HepG2 (cell line): ENCODE results near the gene KCNG4. TPM values are rescaled to one million over a fixed set of nuclear protein-coding genes. Genes with fewer than 3 reads are reported as not detected.

Source experiments
- ATAC-seq: fragments of 200-7000 bp; cut with Tn5 transposase; 3 replicates; pipeline ENCODE4 v1.9.1; 2020; ENCODE audit warnings: mild to moderate bottlenecking, moderate library complexity
- BruUV-seq: library from RNA; stranded (reverse); fragments of 400-500 nt; replicated peaks from 2 replicates; lab custom pipeline; 2021; lab: Mats Ljungman, UMichigan
- CTCF ChIA-PET: fragments of 300-600 bp; formaldehyde crosslinking; extraction: SDS; loops from one replicate; lab custom pipeline; 2021; ENCODE audit warnings: low total read pairs, inconsistent platforms, low intra/inter-chr PET ratio; lab: Yijun Ruan, JAX
- POLR2A ChIA-PET: fragments of 350-600 bp; sonication (Branson Sonifier 250); formaldehyde crosslinking; loops from one replicate; lab custom pipeline; 2020; ENCODE audit warnings: antibody characterized with exemption, inconsistent platforms; lab: Yijun Ruan, JAX
- DNase-seq: peaks from one replicate; pipeline ENCODE4 v3.0.0-alpha.2; 2015; ENCODE audit warnings: low spot score
- FAIRE-seq: peaks from 3 replicates; lab custom pipeline; 2011; peaks lifted over from hg19 to GRCh38; lab: Jason Lieb, UNC
- H2AFZ ChIP-seq: one replicate; pipeline ENCODE4 v1.6.1; 2011; ENCODE audit warnings: low read length, inconsistent platforms
- H3K27ac ChIP-seq: fragments of 300-600 bp; 3 replicates; pipeline ENCODE4 v1.8.0; 2011; ENCODE audit warnings: mixed run types, mild to moderate bottlenecking, mixed read lengths, low read length, inconsistent platforms; ENCODE audit not compliant: insufficient read depth; ENCODE audit errors: extremely low read length
- H3K27me3 ChIP-seq, 2 experiments: fragments of 200-600 bp in 1 of 2; 2 replicates in 1 of 2; 3 replicates in 1 of 2; pipeline versions ENCODE4 v1.6.0 to v1.8.0; 2011; ENCODE audit warnings: low read length in 2 of 2, mild to moderate bottlenecking in 2 of 2, moderate library complexity in 2 of 2, inconsistent platforms in 1 of 2; ENCODE audit not compliant: insufficient read depth in 2 of 2, control insufficient read depth in 1 of 2
- H3K36me3 ChIP-seq, 2 experiments: fragments of 200-600 bp in 1 of 2; replicated peaks in 1 of 2; 2 replicates in 1 of 2; 3 replicates in 1 of 2; pipeline versions ENCODE4 v1.5.1 to v1.8.0; 2011; ENCODE audit warnings: low read length in 2 of 2, inconsistent platforms in 1 of 2; ENCODE audit not compliant: insufficient read depth in 2 of 2, control insufficient read depth in 1 of 2
- H3K4me1 ChIP-seq: 2 replicates; pipeline ENCODE4 v1.5.1; 2012; ENCODE audit warnings: low read length, inconsistent platforms; ENCODE audit not compliant: insufficient read depth
- H3K4me2 ChIP-seq: 2 replicates; pipeline ENCODE4 v1.6.0; 2011; ENCODE audit warnings: low read depth, low read length, inconsistent platforms
- H3K4me3 ChIP-seq, 3 experiments: fragments of 200-600 bp in 1 of 3; sonication (generic), shearing (Covaris generic) in 1 of 3; replicated peaks in 1 of 3; 2 replicates each; pipeline ENCODE4 v1.5.1; 2011 to 2016; ENCODE audit warnings: low read length in 3 of 3, inconsistent platforms in 2 of 3, low read depth in 2 of 3, mild to moderate bottlenecking in 2 of 3, control low read depth in 1 of 3, mixed read lengths in 1 of 3; ENCODE audit not compliant: insufficient read depth in 1 of 3
- H3K79me2 ChIP-seq: one replicate; pipeline ENCODE4 v1.6.1; 2011; ENCODE audit warnings: low read length, inconsistent platforms; ENCODE audit not compliant: insufficient read depth
- H3K9ac ChIP-seq: 2 replicates; pipeline ENCODE4 v1.6.0; 2011; ENCODE audit warnings: mild to moderate bottlenecking, low read depth, low read length, inconsistent platforms; ENCODE audit not compliant: insufficient read depth
- H3K9me3 ChIP-seq: 2 replicates; pipeline ENCODE4 v1.5.1; 2012; ENCODE audit warnings: mild to moderate bottlenecking, low read length
- H4K20me1 ChIP-seq: 2 replicates; pipeline ENCODE4 v1.6.0; 2011; ENCODE audit warnings: inconsistent platforms, mild to moderate bottlenecking, low read length, moderate library complexity; ENCODE audit not compliant: insufficient read depth
- AGO2 ChIP-seq: fragments of 200-400 bp; formaldehyde crosslinking; optimal IDR thresholded peaks from 2 replicates; pipeline ENCODE3; 2017; ENCODE audit warnings: mild to moderate bottlenecking, low read depth, low read length, moderate library complexity
- NR2F6 ChIP-seq, 2 experiments: IDR thresholded peaks; 2 replicates each; pipeline ENCODE4 v1.6.1; 2016; ENCODE audit warnings: antibody characterized with exemption in 1 of 2, mild to moderate bottlenecking in 1 of 2
- RBFOX2 ChIP-seq: fragments of 200-400 bp; formaldehyde crosslinking; IDR thresholded peaks from 2 replicates; pipeline ENCODE4 v1.6.1; 2017; ENCODE audit warnings: low read depth, mild to moderate bottlenecking, low read length
- SAFB2 ChIP-seq: sonication (generic); formaldehyde crosslinking; IDR thresholded peaks from 2 replicates; pipeline ENCODE4 v1.5.1; 2020; ENCODE audit warnings: missing genetic modification reagents, low read depth, mild to moderate bottlenecking, borderline replicate concordance
- TBX3 ChIP-seq: fragments of 450-650 bp; IDR thresholded peaks from 2 replicates; pipeline ENCODE4 v1.6.1; 2017; ENCODE audit warnings: antibody characterized with exemption, mild to moderate bottlenecking, inconsistent platforms, borderline replicate concordance
- ZNF614 ChIP-seq: IDR thresholded peaks from 2 replicates; pipeline ENCODE4 v1.6.1; 2018; ENCODE audit warnings: missing biosample characterization, missing genetic modification reagents, inconsistent platforms, borderline replicate concordance
- WGBS: methylation state at CpG from one replicate; pipeline ENCODE4 v1.1.6; 2017; ENCODE audit warnings: low lambda C conversion rate; 5-methylcytosine and 5-hydroxymethylcytosine counted together
- in situ Hi-C: cut with HindIII; loops from 2 replicates; pipeline ENCODE4 v1.10.0; 2017; ENCODE audit warnings: low pct_unique_long_range_greater_than_20kb; ENCODE audit not compliant: extremely low pct_ligation_motif_present
- intact Hi-C: fragments of 100-400 bp; cut with micrococcal nuclease; formaldehyde crosslinking; loops from one replicate; pipeline ENCODE4 v1.10.0; 2022; ENCODE audit not compliant: unreplicated experiment
- polyA plus RNA-seq, 8 experiments: library from polyadenylated mRNA; depleted of rRNA in 3 of 8; stranded (reverse) in 7 of 8; unstranded in 1 of 8; fragments of >200 nt; fragmentation: Illumina TruSeq in 4 of 8; extraction: Trizol in 4 of 8; gene quantifications; 2 replicates each; pipeline versions ENCODE4 v1.2.1 to v1.2.3, GENCODE V29; 2011 to 2016; ENCODE audit warnings: low read depth in 4 of 8, missing spikeins in 1 of 8, mixed read lengths in 1 of 8; ENCODE audit not compliant: insufficient read depth in 1 of 8
- total RNA-seq, 5 experiments: library from RNA; depleted of rRNA; stranded (reverse); fragments of >200 nt; fragmentation: Illumina TruSeq; extraction: Trizol; gene quantifications; 2 replicates each; pipeline ENCODE4 v1.2.3, GENCODE V29; 2016; ENCODE audit warnings: low read depth in 1 of 5

KCNG4 gene
- total and polyA plus RNA-seq, 2 of the 13 experiments (the other 11 are each of a cell fraction or from before 2014, with no cell fraction given) = not detected

GRCh38 chr16:84178892-84179611 is 60.8 kb downstream of the KCNG4 start:
- ChIA-PET CTCF (no interaction called here), POLR2A (interaction anchor here (0.9 to 1.0 kb wide), 2 partner anchors 28 to 63 kb away, joined by 3 to 4 read pairs; partner anchors contain the start of gene MBTPS1)
- Histone ChIP-seq H3K79me2 (no peaks in the 10 kb centered on the region), H3K9me3 (no peaks in the 10 kb centered on the region), H3K4me3 (no peak overlapping the region), H3K9ac (no peak overlapping the region), H3K36me3 (peaks cover 25 to 48% of the 10 kb centered on the region in 2 experiments; a peak in 4 of 5 replicates), H3K4me2 (no peak overlapping the region), H3K27me3 (no peaks in the 10 kb centered on the region), H3K27ac (no peak overlapping the region), H3K4me1 (peaks cover 37% of the 10 kb centered on the region), H2AFZ (no peak overlapping the region), H4K20me1 (no peaks in the 10 kb centered on the region)
- WGBS = 100% methylated on average over 5 of the region's 28 CpGs
- in situ Hi-C loops (loop anchor here (5.0 to 25.0 kb wide), 2 partner anchors 92 to 217 kb away; partner anchors contain the start of genes NECAB2 and OSGIN1), intact Hi-C loops (loop anchor here (5.0 kb wide), 1 partner anchor 227 kb away; the partner anchor contains the start of gene OSGIN1)
- FAIRE-seq (no peak), ATAC-seq (no peak), DNase-seq (no peak)
- BruUV-seq = no TSS peak
- TF ChIP-seq NR2F6 (IDR thresholded peaks at IDR 0.05) (no peak), NR2F6 (CRISPR knock-in tag; IDR thresholded peaks at IDR 0.05) (no peak), RBFOX2 (peak; percentile 27; the same call in 1 of the 2 replicates)

- peak overlapping the region; percentile 14 for H3K27ac ChIP-seq
- CTCF ChIA-PET = no interaction called here
- peaks cover 37% of the 10 kb centered on the region for H3K4me1 ChIP-seq
- 94% methylated on average over 13 of the region's 15 CpGs for WGBS
- intact Hi-C loops = loop anchor here (5.0 kb wide), 1 partner anchor 226 kb away; the partner anchor contains the start of gene OSGIN1
- H4K20me1 ChIP-seq = no peaks in the 10 kb centered on the region
- no peak for ATAC-seq
- BruUV-seq = no TSS peak
- in situ Hi-C loops = loop anchor here (5.0 to 25.0 kb wide), 2 partner anchors 91 to 216 kb away; partner anchors contain the start of genes NECAB2 and OSGIN1
- no peaks in the 10 kb centered on the region for H3K79me2 ChIP-seq
- no peak overlapping the region for H3K4me2 ChIP-seq
- POLR2A ChIA-PET = interaction anchor here (0.9 to 2.6 kb wide), 4 partner anchors 9 to 62 kb away, joined by 3 to 18 read pairs (median 6); partner anchors contain the start of genes MBTPS1 and TAF1C
- H3K4me3 ChIP-seq = no peak overlapping the region
- no peak for DNase-seq
- no peak for FAIRE-seq
- no peak overlapping the region for H2AFZ ChIP-seq
- H3K9me3 ChIP-seq = no peaks in the 10 kb centered on the region
- peaks cover 0 to 1% of the 10 kb centered on the region in 2 experiments; a peak in 1 of 5 replicates for H3K27me3 ChIP-seq
- TF ChIP-seq ZNF614 (CRISPR knock-in tag) (no peak), TBX3 (no peak), SAFB2 (CRISPR knock-in tag) (no peak), AGO2 (peak; percentile 24)
- H3K36me3 ChIP-seq = peaks cover 23 to 40% of the 10 kb centered on the region in 2 experiments; a peak in 4 of 5 replicates
- H3K9ac ChIP-seq = no peak overlapping the region
These were observed 61.6 kb downstream of the KCNG4 start for GRCh38 chr16:84178146-84178765.
